ENCODE results near the gene CD19. TPM values are rescaled to one million over a fixed set of nuclear protein-coding genes. Genes with fewer than 3 reads are reported as not detected.
A peak's percentile ranks its signal among the peaks of the same experiment; 100 is the strongest.

CD19 gene
- total RNA-seq, 2 experiments from 2014 or later = not detected

GRCh38 chr16:28982418-28982817 is 50.6 kb downstream of the CD19 start:
- no peak overlapping the region for H3K27ac Mint-ChIP-seq
- peaks cover 50% of the 10 kb centered on the region for H3K36me3 Mint-ChIP-seq
- DNase-seq (no peak), ATAC-seq (no peak)
- H3K4me1 Mint-ChIP-seq = peaks cover 25% of the 10 kb centered on the region
- H3K4me3 Mint-ChIP-seq = no peak overlapping the region
- H3K9me3 Mint-ChIP-seq (ENCODE audit: low read depth) = peaks cover 4% of the 10 kb centered on the region
- CTCF ChIA-PET = interaction anchor here (0.8 to 1.6 kb wide), 3 partner anchors 9 to 38 kb away, joined by 3 to 4 read pairs (median 3); no protein-coding TSS in a partner anchor
- H3K27me3 Mint-ChIP-seq = no peaks in the 10 kb centered on the region

- H3K4me1 Mint-ChIP-seq = peaks cover 29% of the 10 kb centered on the region
- ATAC-seq (no peak), DNase-seq (no peak)
- no peaks in the 10 kb centered on the region for H3K27me3 Mint-ChIP-seq
- CTCF ChIA-PET = interaction anchor here (0.8 to 1.6 kb wide), 3 partner anchors 9 to 38 kb away, joined by 3 to 4 read pairs (median 3); no protein-coding TSS in a partner anchor
- peak overlapping the region; percentile 66 for H3K27ac Mint-ChIP-seq
- peaks cover 56% of the 10 kb centered on the region for H3K36me3 Mint-ChIP-seq
- peaks cover 5% of the 10 kb centered on the region for H3K9me3 Mint-ChIP-seq (ENCODE audit: low read depth)
- H3K4me3 Mint-ChIP-seq = no peak overlapping the region
These were observed 51.2 kb downstream of the CD19 start for GRCh38 chr16:28982949-28983348.

GRCh38 chr16:28983644-28984043 is 51.9 kb downstream of the CD19 start:
- Mint-ChIP-seq H3K4me3 (no peak overlapping the region), H3K4me1 (peaks cover 34% of the 10 kb centered on the region), H3K36me3 (peaks cover 56% of the 10 kb centered on the region), H3K9me3 (ENCODE audit: low read depth) (peaks cover 5% of the 10 kb centered on the region), H3K27me3 (no peaks in the 10 kb centered on the region), H3K27ac (peak overlapping the region; percentile 80)
- no peak for DNase-seq
- no peak for ATAC-seq
- CTCF ChIA-PET = interaction anchor here (1.0 to 1.6 kb wide), 4 partner anchors 10 to 1049 kb away, joined by 3 to 4 read pairs (median 4); partner anchors contain the start of gene SH2B1

GRCh38 chr16:28984091-28984490 is 52.3 kb downstream of the CD19 start:
- CTCF ChIA-PET = interaction anchor here (1.0 kb wide), 3 partner anchors 10 to 1048 kb away, joined by 3 to 4 read pairs (median 3); partner anchors contain the start of gene SH2B1
- H3K27ac Mint-ChIP-seq = peak overlapping the region; percentile 80
- H3K4me1 Mint-ChIP-seq = peaks cover 38% of the 10 kb centered on the region

GRCh38 chr16:28984619-28985135 is 52.9 kb downstream of the CD19 start, which contains the start of gene LAT:
Gene LAT, plus strand, starts transcription at chr16:28985052. Its CDS starts 366 bp downstream, at chr16:28985418.
- peaks cover 44% of the 10 kb centered on the region for H3K4me1 Mint-ChIP-seq
- peak within 1 kb of the TSS; percentile 98 for H3K27ac Mint-ChIP-seq
- H3K4me3 Mint-ChIP-seq = peak within 1 kb of the TSS; percentile 100
- peaks cover 65% of the 10 kb centered on the region for H3K36me3 Mint-ChIP-seq
- ATAC-seq (peak; percentile 71), DNase-seq (peak; percentile 88)
- no peaks in the 10 kb centered on the region for H3K27me3 Mint-ChIP-seq
- H3K9me3 Mint-ChIP-seq (ENCODE audit: low read depth) = peaks cover 5% of the 10 kb centered on the region
- CTCF ChIA-PET = interaction anchor here (1.0 to 4.8 kb wide), 5 partner anchors 7 to 1048 kb away, joined by 3 to 27 read pairs (median 6); partner anchors contain the start of genes SH2B1 and SPNS1

More at GRCh38 chr16:28984091-28984490, 52.3 kb downstream of the CD19 start:
- Mint-ChIP-seq H3K4me3 (peak overlapping the region; percentile 100), H3K27me3 (no peaks in the 10 kb centered on the region), H3K9me3 (ENCODE audit: low read depth) (peaks cover 5% of the 10 kb centered on the region), H3K36me3 (peaks cover 60% of the 10 kb centered on the region)
- no peak for ATAC-seq
- no peak for DNase-seq

- Mint-ChIP-seq H3K4me1 (peaks cover 52% of the 10 kb centered on the region), H3K36me3 (peaks cover 71% of the 10 kb centered on the region), H3K4me3 (peak overlapping the region; percentile 100), H3K27ac (peak overlapping the region; percentile 98), H3K27me3 (no peaks in the 10 kb centered on the region), H3K9me3 (ENCODE audit: low read depth) (peaks cover 5% of the 10 kb centered on the region)
- DNase-seq (peak; percentile 55), ATAC-seq (peak; percentile 28)
- CTCF ChIA-PET = interaction anchor here (1.1 to 4.8 kb wide), 4 partner anchors 8 to 22 kb away, joined by 4 to 27 read pairs (median 11); partner anchors contain the start of gene SPNS1
These were observed 53.7 kb downstream of the CD19 start for GRCh38 chr16:28985211-28986041.

GRCh38 chr16:28986046-28986445 is 54.3 kb downstream of the CD19 start:
- Mint-ChIP-seq H3K4me1 (peaks cover 56% of the 10 kb centered on the region), H3K9me3 (ENCODE audit: low read depth) (peaks cover 5% of the 10 kb centered on the region), H3K36me3 (peaks cover 72% of the 10 kb centered on the region), H3K27ac (peak overlapping the region; percentile 98), H3K27me3 (no peaks in the 10 kb centered on the region), H3K4me3 (peak overlapping the region; percentile 100)
- CTCF ChIA-PET = interaction anchor here (1.1 to 4.8 kb wide), 5 partner anchors 9 to 43 kb away, joined by 4 to 27 read pairs (median 11); partner anchors contain the start of gene SPNS1
- ATAC-seq (no peak), DNase-seq (no peak)

- Mint-ChIP-seq H3K4me3 (peak overlapping the region; percentile 100), H3K36me3 (peaks cover 68% of the 10 kb centered on the region), H3K27ac (peak overlapping the region; percentile 98), H3K9me3 (ENCODE audit: low read depth) (peaks cover 5% of the 10 kb centered on the region), H3K4me1 (peaks cover 59% of the 10 kb centered on the region), H3K27me3 (no peaks in the 10 kb centered on the region)
- peak; percentile 54 for DNase-seq
- ATAC-seq = no peak
- CTCF ChIA-PET = interaction anchor here (1.1 to 4.8 kb wide), 6 partner anchors 9 to 42 kb away, joined by 4 to 27 read pairs (median 8); partner anchors contain the start of gene SPNS1
These were observed 54.7 kb downstream of the CD19 start for GRCh38 chr16:28986492-28986891.

- H3K4me3 Mint-ChIP-seq = peak overlapping the region; percentile 100
- H3K4me1 Mint-ChIP-seq = peaks cover 63% of the 10 kb centered on the region
- peak overlapping the region; percentile 92 for H3K27ac Mint-ChIP-seq
- H3K36me3 Mint-ChIP-seq = peaks cover 60% of the 10 kb centered on the region
- DNase-seq (no peak), ATAC-seq (no peak)
- peaks cover 5% of the 10 kb centered on the region for H3K9me3 Mint-ChIP-seq (ENCODE audit: low read depth)
- no peaks in the 10 kb centered on the region for H3K27me3 Mint-ChIP-seq
- CTCF ChIA-PET = interaction anchor here (0.9 to 4.8 kb wide), 6 partner anchors 10 to 41 kb away, joined by 4 to 27 read pairs (median 8); no protein-coding TSS in a partner anchor
These were observed 55.5 kb downstream of the CD19 start for GRCh38 chr16:28987170-28987853.

Other genes starting within 250 kb of the CD19 start
- 100 to 1,000 TPM; 389 to 508 TPM for gene EIF3C, start 220.5 kb upstream of the CD19 start, total RNA-seq
- gene NPIPB9, start 180.2 kb upstream of the CD19 start, total RNA-seq = 1 to 10 TPM; 2.0 to 2.6 TPM
- 100 to 1,000 TPM; 295 to 301 TPM for gene ATXN2L, start 109.0 kb upstream of the CD19 start, total RNA-seq
- gene TUFM, start 85.6 kb upstream of the CD19 start, total RNA-seq = 100 to 1,000 TPM; 156 to 199 TPM
- gene SH2B1, start 68.1 kb upstream of the CD19 start, total RNA-seq = 10 to 100 TPM; 57.3 to 70.9 TPM
- 1 to 10 TPM; 1.5 to 3.4 TPM for gene ATP2A1, start 53.5 kb upstream of the CD19 start, total RNA-seq
- 10 to 100 TPM; 18.0 to 19.1 TPM for gene RABEP2, start 6.7 kb upstream of the CD19 start, total RNA-seq
- 100 to 1,000 TPM; 120 to 133 TPM for gene NFATC2IP, start 19.0 kb downstream of the CD19 start, total RNA-seq
- gene SPNS1, start 42.8 kb downstream of the CD19 start, total RNA-seq = 10 to 100 TPM; 22.1 to 27.6 TPM
- 100 to 1,000 TPM; 200 to 236 TPM for gene LAT, start 53.1 kb downstream of the CD19 start, total RNA-seq